Kidney glomerular epithelial cell (primary cell): Measurements from ENCODE around the gene MACROD2.

Source experiments
- DNase-seq: peaks from one replicate; lab custom pipeline; 2025; lab: John Stamatoyannopoulos, UW

MACROD2 gene

GRCh38 chr20:14816471-14816870, 821.2 kb downstream of the MACROD2 start:
- no peak for DNase-seq

GRCh38 chr20:14817101-14817500, 821.8 kb downstream of the MACROD2 start:
- no peak for DNase-seq

DNA sequence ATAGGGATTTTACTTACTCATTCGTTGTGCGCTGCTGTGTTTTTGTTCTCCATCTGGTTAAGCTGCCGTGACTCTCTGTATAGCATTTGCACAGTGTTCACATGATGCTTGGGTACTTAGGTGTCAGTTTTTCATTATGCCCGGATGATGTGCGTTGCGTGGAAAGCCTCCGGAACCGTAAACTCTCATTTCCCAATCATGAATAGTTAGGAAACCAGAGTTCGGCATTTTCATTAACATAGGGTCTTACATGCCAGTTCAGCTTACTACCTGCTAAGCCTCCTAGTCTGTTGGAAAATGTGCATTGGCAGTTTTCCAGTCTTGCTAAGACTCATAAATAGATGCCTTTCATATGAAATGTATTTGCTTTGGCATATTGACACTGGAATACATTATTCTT, 825.5 kb downstream of the MACROD2 start:
- DNase-seq = no peak

DNA sequence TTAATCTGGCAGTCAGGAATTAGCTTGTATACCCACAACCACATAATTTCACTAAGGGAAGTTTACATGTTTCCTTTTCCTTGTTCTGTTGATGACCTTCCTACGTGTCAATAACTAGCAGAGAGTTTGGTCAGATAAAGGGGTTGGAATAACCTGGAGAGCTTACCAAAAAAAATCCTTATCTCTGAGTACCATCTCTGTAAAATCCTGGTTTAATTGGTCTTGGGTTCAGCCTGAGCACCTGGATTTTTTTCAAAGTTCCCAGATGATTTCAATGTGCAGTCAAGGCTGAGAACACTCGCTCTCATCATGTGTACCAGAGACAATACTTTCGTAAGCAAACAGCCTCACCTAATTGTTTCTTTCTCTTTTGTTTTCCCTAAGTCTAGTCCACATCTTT, 825.9 kb downstream of the MACROD2 start:
- DNase-seq = no peak

DNA sequence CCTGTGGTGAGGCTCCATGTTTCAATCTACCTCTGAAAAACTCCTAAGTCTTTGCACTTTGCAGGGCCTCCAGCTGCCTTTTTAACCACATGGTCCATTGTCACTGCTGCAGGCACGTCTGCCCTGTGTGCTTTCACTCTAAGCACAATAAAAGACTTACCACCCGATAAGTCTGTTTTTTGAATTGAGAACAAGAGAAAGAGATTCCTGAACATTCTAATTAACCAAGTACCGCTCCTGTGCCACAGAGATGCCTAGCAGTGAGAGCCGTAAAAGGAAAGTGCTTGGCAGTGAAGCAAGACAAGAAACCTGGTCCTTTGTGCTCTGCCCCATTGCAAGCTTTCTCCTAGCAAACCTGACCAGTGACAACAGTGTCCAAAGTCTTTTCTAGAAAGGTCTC, 829.7 kb downstream of the MACROD2 start:
- no peak for DNase-seq

DNA sequence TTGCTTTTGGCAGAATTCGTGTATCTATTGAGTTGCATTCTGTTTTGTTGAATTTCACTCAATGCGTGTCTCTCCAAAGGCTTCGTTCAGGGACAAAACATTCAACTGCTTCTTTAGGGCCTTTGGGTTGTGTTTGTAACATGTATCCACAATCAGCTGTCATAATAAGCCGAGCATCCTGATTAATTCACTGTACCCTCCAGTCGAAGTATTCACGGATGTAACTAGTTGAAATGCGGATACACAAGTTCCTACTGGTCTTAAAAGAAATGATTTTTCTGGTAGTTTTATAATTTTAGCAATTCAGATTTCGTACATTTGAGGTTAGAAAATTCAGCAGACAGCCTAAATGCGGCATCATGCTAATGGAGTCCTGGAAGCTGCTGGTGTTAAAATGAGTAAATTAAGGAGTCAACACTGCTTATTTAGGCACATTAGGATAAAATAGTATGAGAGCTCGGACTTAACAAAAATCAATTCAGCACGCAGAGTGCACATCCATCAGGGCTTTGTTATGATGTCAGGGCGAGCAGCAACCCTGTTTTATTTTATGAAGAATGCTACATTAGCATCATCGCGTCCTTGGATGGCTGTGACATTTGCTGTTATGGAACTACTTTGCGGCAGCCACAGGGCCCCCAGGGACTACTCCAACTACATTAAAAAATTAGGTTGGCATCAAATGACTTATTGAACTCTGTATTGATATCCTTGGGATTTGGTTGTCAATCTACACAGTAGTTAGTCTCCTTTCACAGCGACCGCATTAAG, 831.4 kb downstream of the MACROD2 start:
- DNase-seq = no peak

- no peak for DNase-seq
These were observed 833.1 kb downstream of the MACROD2 start for GRCh38 chr20:14828459-14828858.

- DNase-seq = no peak
These were observed 834.6 kb downstream of the MACROD2 start for GRCh38 chr20:14829906-14830305.

DNA sequence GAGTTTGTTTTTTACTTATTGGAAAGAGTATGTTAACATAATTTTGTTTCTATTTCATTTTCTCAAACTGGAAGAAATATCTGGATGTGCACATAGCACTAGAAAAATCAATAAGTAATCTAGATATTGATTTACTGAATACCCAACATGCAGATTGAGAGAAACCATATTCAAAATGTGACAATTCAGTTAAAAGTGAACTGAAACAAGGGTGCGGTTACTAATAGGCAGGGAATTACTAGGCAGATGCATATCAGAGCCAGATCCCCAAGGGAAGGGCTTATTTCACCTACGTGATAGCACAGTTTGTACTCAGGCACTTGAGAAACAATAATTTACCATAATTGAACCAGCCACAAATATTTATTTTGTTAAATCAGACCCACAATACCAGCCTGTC, 835.1 kb downstream of the MACROD2 start:
- DNase-seq = no peak

GRCh38 chr20:14830899-14831298, 835.6 kb downstream of the MACROD2 start:
- no peak for DNase-seq

GRCh38 chr20:14832630-14833029, 837.3 kb downstream of the MACROD2 start:
- DNase-seq = no peak

- no peak for DNase-seq
These were observed 843.6 kb downstream of the MACROD2 start for GRCh38 chr20:14838663-14839628.

DNA sequence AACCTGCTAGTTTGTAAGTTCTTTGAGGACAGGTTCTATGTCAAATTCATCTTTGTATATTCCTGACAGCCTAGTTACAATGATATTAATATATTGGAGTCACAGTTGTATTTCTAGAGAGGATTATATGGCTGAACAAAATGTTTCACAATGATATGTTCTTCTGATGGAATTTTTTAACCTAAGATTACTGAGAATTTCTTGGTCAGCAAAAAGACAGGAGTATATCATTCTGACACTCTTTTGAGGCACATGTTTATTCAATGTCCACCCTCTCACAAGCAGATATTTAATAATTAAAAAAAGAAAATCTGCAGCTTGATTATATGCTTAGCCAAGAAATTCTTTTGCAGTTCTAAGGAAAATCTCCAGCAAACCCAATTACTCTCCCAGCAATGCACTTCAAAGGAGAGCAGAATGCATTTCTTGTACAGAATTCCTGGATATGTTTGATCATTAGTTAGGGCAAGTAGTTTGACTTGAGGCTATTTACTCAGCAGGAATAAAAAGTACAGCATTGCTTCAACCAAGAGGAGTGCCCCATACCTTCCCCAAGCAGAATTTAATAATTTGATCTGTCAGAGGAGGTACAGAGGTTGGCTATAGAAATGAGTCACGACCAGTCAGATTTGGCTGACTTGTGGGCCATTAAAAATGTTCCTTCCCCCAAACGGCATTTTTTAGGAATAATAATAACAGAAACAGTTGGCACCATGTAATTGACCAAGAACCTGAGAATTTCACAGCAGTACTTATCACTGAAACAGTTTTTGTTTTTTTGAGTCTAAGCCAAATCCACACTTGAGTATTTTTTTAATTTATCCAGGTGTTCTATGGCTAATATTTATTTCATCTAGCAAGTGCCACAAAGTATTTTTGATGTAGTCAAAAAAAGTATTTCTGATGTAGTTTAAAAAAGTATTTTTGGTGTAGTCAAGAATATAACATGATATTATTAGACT, 850.2 kb downstream of the MACROD2 start:
- DNase-seq = no peak

DNA sequence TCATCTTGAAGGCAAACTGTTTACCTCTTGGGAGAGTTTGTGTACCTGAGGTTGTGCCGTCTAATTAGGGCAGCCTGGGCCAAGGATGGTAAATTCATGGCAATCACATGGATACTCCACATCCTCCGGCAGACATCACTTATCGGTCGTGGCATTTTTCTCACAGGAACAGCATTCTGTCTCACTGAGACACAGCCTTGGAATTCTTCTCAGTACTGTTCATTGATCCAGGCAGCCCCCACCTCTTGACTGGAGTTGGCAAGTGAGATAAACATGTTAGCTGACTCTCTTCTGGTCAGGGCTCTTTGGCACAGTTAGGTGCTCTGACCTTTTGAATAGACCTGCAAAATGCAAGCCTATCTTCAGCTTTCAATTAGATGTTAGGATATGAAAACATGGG, 853.5 kb downstream of the MACROD2 start:
- DNase-seq = no peak

DNA sequence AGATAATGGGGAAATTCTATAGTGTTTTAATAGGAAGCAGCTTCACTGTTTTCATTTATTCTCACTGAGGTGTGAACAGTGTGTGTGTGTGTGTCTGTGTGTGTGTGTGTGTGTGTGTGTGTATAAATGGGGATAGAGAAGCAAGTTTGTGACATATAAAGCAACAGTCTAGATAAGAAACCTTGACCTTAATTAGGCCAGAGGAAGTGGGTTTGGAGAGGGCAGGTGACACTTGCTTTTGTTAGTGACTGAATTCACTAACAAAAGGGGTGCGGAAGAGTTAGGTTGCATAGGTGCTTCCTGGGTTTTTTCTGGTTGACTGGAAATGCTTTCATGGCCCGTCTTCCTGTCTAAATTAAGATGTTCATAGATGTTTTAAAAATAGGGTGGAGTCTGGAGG, 857.8 kb downstream of the MACROD2 start:
- DNase-seq = no peak

GRCh38 chr20:14855171-14855570, 859.9 kb downstream of the MACROD2 start:
- no peak for DNase-seq

DNA sequence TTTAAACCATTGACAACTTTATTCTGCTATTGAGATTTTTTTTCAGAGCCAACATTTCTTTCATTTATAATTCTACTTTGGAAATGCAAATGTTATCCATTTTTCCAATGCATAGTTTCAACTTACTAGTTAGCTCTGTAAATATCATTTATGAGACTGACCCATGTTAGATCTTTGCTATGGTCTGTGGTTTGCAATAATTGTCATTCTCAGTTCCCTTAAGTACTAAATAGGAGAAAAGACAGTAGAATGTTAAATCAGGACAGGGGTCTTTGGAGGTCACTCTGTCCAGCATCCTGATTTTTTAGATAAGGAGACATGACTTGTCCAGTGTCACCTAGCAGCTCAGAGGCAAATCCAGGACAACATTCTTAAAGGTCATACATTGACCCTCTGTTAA, 864.3 kb downstream of the MACROD2 start:
- no peak for DNase-seq

DNA sequence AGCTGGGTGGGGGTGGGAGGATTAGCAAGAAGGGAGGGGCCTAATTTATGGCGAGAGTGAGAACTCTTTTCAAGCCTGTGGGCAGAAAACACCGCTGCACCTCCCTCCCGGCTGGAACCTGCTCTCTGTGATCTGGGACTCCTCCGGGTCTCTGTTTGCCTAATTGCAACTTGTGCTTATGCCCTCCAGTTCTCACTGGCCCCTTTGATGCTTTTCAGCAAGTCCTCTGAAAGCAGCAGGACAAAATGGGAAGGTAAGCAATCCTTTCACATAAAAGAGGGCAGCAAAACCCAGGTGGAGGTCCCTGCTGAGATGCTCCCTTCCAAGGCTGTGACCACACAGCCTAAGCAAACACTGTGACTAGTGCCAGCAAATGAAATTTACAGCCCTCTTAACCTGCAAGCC, 865.1 kb downstream of the MACROD2 start:
- DNase-seq = no peak

GRCh38 chr20:14861028-14861699, 865.8 kb downstream of the MACROD2 start:
- DNase-seq = no peak

- no peak for DNase-seq
These were observed 869.9 kb downstream of the MACROD2 start for GRCh38 chr20:14865169-14865568.

GRCh38 chr20:14865731-14866130, 870.4 kb downstream of the MACROD2 start:
- DNase-seq = no peak
